K562 (cell line): ENCODE measurements around the gene COX4I2. TPM values are rescaled to one million over a fixed set of nuclear protein-coding genes. Genes with fewer than 3 reads are reported as not detected.

ENCODE experiments used
- HDAC1 ChIP-seq, 2 experiments: fragments of 450-650 bp; IDR thresholded peaks; 2 replicates each; pipeline ENCODE4 v1.6.1; 2016 to 2017; ENCODE audit warnings: inconsistent platforms in 1 of 2, mild to moderate bottlenecking in 1 of 2, moderate library complexity in 1 of 2
- TEAD4 ChIP-seq, 2 experiments: sonication (generic) in 1 of 2; formaldehyde crosslinking in 1 of 2; IDR thresholded peaks; 2 replicates each; pipeline versions ENCODE4 v1.6.1 to v1.8.0; 2012 to 2022; ENCODE audit warnings: borderline replicate concordance in 1 of 2, inconsistent platforms in 1 of 2, low read length in 1 of 2, mild to moderate bottlenecking in 1 of 2, missing genetic modification reagents in 1 of 2
- ZNF197 ChIP-seq: fragments of 200-800 bp; sonication (Bioruptor generic); IDR thresholded peaks from 2 replicates; pipeline ENCODE4 v1.6.1; 2016; ENCODE audit warnings: low read depth, missing genetic modification characterization, missing compliant biosample characterization
- ZNF347 ChIP-seq: fragments of 450-650 bp; formaldehyde crosslinking; IDR thresholded peaks from 2 replicates; pipeline ENCODE4 v1.4.0; 2020; ENCODE audit warnings: low read depth, mild to moderate bottlenecking, moderate library complexity
- ZNF507 ChIP-seq: conservative IDR thresholded peaks from 2 replicates; pipeline ENCODE4 v1.6.1; 2017; ENCODE audit warnings: missing genetic modification characterization, missing compliant biosample characterization
- ZNF583 ChIP-seq: fragments of 250-450 bp; sonication (Bioruptor Pico); IDR thresholded peaks from 2 replicates; pipeline ENCODE4 v1.4.0; 2020
- ZNF584 ChIP-seq: fragments of 200-800 bp; sonication (Bioruptor generic); IDR thresholded peaks from 2 replicates; pipeline ENCODE4 v1.6.1; 2016; ENCODE audit warnings: low read depth, mild to moderate bottlenecking, missing genetic modification characterization, missing compliant biosample characterization
- polyA plus RNA-seq, 8 experiments: library from polyadenylated mRNA; depleted of rRNA in 4 of 8; stranded (reverse) in 5 of 8; unstranded in 3 of 8; fragments of >200 nt; fragmentation: Nextera tagmentation in 2 of 8; fragmentation: Illumina TruSeq in 1 of 8; extraction: Ambion mirVana in 2 of 8; extraction: Trizol in 1 of 8; gene quantifications; 2 replicates each; pipeline versions ENCODE4 v1.2.1 to v1.2.3, GENCODE V29; 2011 to 2014; ENCODE audit warnings: inconsistent platforms in 1 of 8, missing spikeins in 1 of 8
- total RNA-seq, 7 experiments: library from RNA; depleted of rRNA in 6 of 7; stranded (reverse); fragments of >200 nt in 6 of 7; fragmentation: Illumina TruSeq in 2 of 7; extraction: Trizol in 2 of 7; gene quantifications; 2 replicates each; pipeline versions ENCODE4 v1.2.1 to v1.2.3, GENCODE V29; 2011 to 2021; ENCODE audit warnings: low replicate concordance in 1 of 7
- TF ChIP-seq, protein P1 (sequence below): sonication (generic); formaldehyde crosslinking; IDR thresholded peaks from 2 replicates; pipeline ENCODE4 v1.8.0; 2022; ENCODE audit warnings: missing genetic modification reagents, mild to moderate bottlenecking, moderate library complexity, borderline replicate concordance
- TF ChIP-seq, protein P2 (sequence below), 3 experiments: fragments of 200-800 bp in 1 of 3; fragments of 250-450 bp in 1 of 3; fragments of 450-650 bp in 1 of 3; sonication (Bioruptor Pico) in 1 of 3; sonication (Bioruptor generic) in 1 of 3; formaldehyde crosslinking in 1 of 3; IDR thresholded peaks; 2 replicates each; pipeline versions ENCODE4 v1.6.1 to v1.8.0; 2016 to 2022; ENCODE audit warnings: mild to moderate bottlenecking in 2 of 3, missing genetic modification characterization in 2 of 3, missing compliant biosample characterization in 1 of 3, moderate library complexity in 1 of 3
- TF ChIP-seq, protein P3 (sequence below): fragments of 450-650 bp; formaldehyde crosslinking; IDR thresholded peaks from 2 replicates; pipeline ENCODE4 v1.4.0; 2020; ENCODE audit warnings: mild to moderate bottlenecking, moderate library complexity
- TF ChIP-seq, protein P4 (sequence below): IDR thresholded peaks from 3 replicates; pipeline ENCODE4 v1.6.1; 2011; ENCODE audit warnings: borderline replicate concordance, mild to moderate bottlenecking, moderate library complexity; ENCODE audit not compliant: insufficient read length; ENCODE audit errors: extremely low read depth

The COX4I2 gene
- total and polyA plus RNA-seq, 9 of the 15 experiments (the other 6 are each of a cell fraction or from before 2014, with no cell fraction given) = not detected

DNA sequence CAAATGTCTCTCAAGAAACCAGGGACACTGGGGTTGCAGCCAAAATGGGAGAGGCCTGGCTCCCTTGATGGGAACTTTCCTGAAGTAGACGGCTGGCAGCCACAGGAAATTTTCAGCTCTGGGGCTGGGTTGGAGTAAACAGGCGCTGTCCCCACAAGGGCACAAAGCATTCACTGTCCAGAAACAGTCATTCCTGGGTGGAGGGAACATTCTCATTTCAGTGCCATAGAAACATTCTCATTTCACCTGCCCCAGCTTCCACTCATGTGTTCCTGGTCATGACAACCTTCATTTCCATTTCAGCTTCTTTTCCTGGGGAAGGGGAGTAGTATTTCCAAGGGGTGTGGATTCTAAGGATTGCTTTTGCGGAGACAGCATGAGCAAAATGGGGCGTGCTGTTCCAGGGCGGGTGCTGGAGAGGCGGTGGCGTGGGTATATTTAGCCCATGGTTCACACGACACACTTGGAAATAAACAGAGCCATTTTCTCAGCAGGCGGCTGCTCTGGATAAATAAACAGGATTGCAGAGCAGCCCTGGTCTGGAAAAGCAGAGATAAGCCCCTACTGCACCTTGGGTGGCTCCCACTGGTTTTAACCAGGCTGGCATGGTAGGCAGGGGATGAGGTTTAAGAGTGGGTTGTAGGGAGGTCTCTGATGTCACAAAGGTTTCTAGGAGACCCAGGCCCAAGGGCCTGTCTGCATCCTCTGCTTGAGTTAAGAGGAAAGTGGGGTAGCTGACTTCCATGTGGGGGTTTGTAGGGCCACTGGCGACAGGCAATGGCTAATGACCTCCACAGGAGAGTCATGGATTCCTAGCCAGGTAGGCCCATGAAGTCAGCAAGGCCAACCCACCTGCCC, 32.9 kb downstream of the COX4I2 start (continued):
- no peak for TF ChIP-seq ZNF347
- peak; percentile 65 for TF ChIP-seq ZNF584 (CRISPR knock-in tag)
- 0 out of 2 replicates have a peak, but pooled peaks have one; percentile 27 for TF ChIP-seq ZNF197 (CRISPR knock-in tag)
- TF ChIP-seq, protein P1, sequence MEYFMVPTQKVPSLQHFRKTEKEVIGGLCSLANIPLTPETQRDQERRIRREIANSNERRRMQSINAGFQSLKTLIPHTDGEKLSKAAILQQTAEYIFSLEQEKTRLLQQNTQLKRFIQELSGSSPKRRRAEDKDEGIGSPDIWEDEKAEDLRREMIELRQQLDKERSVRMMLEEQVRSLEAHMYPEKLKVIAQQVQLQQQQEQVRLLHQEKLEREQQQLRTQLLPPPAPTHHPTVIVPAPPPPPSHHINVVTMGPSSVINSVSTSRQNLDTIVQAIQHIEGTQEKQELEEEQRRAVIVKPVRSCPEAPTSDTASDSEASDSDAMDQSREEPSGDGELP = peak; percentile 31; the same call in 1 of the 2 replicates
- TF ChIP-seq, protein P2, sequence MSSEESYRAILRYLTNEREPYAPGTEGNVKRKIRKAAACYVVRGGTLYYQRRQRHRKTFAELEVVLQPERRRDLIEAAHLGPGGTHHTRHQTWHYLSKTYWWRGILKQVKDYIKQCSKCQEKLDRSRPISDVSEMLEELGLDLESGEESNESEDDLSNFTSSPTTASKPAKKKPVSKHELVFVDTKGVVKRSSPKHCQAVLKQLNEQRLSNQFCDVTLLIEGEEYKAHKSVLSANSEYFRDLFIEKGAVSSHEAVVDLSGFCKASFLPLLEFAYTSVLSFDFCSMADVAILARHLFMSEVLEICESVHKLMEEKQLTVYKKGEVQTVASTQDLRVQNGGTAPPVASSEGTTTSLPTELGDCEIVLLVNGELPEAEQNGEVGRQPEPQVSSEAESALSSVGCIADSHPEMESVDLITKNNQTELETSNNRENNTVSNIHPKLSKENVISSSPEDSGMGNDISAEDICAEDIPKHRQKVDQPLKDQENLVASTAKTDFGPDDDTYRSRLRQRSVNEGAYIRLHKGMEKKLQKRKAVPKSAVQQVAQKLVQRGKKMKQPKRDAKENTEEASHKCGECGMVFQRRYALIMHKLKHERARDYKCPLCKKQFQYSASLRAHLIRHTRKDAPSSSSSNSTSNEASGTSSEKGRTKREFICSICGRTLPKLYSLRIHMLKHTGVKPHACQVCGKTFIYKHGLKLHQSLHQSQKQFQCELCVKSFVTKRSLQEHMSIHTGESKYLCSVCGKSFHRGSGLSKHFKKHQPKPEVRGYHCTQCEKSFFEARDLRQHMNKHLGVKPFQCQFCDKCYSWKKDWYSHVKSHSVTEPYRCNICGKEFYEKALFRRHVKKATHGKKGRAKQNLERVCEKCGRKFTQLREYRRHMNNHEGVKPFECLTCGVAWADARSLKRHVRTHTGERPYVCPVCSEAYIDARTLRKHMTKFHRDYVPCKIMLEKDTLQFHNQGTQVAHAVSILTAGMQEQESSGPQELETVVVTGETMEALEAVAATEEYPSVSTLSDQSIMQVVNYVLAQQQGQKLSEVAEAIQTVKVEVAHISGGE (CRISPR knock-in tag; IDR thresholded peaks at IDR 0.05) = peak in 1 of 3 experiments; percentile 56; a peak in 2 of 6 replicates
- TF ChIP-seq ZNF583 (CRISPR knock-in tag) = peak; percentile 64; the same call in 1 of the 2 replicates
- TF ChIP-seq, protein P3, sequence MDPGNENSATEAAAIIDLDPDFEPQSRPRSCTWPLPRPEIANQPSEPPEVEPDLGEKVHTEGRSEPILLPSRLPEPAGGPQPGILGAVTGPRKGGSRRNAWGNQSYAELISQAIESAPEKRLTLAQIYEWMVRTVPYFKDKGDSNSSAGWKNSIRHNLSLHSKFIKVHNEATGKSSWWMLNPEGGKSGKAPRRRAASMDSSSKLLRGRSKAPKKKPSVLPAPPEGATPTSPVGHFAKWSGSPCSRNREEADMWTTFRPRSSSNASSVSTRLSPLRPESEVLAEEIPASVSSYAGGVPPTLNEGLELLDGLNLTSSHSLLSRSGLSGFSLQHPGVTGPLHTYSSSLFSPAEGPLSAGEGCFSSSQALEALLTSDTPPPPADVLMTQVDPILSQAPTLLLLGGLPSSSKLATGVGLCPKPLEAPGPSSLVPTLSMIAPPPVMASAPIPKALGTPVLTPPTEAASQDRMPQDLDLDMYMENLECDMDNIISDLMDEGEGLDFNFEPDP (CRISPR knock-in tag) = 0 out of 2 replicates have a peak, but pooled peaks have one; percentile 53
- TF ChIP-seq TEAD4 (IDR thresholded peaks at IDR 0.05; ENCODE audit: low read length) = peak; percentile 56; the same call in 1 of the 2 replicates
- no peak for TF ChIP-seq TEAD4 (CRISPR knock-in tag; IDR thresholded peaks at IDR 0.05; ENCODE audit: borderline replicate concordance)
- 0 out of 4 replicates have a peak, but pooled peaks of 1 of the 2 experiments have one; percentile 10 for TF ChIP-seq HDAC1 (IDR thresholded peaks at IDR 0.05)
- TF ChIP-seq ZNF507 (tag) = no peak
- TF ChIP-seq, protein P4, sequence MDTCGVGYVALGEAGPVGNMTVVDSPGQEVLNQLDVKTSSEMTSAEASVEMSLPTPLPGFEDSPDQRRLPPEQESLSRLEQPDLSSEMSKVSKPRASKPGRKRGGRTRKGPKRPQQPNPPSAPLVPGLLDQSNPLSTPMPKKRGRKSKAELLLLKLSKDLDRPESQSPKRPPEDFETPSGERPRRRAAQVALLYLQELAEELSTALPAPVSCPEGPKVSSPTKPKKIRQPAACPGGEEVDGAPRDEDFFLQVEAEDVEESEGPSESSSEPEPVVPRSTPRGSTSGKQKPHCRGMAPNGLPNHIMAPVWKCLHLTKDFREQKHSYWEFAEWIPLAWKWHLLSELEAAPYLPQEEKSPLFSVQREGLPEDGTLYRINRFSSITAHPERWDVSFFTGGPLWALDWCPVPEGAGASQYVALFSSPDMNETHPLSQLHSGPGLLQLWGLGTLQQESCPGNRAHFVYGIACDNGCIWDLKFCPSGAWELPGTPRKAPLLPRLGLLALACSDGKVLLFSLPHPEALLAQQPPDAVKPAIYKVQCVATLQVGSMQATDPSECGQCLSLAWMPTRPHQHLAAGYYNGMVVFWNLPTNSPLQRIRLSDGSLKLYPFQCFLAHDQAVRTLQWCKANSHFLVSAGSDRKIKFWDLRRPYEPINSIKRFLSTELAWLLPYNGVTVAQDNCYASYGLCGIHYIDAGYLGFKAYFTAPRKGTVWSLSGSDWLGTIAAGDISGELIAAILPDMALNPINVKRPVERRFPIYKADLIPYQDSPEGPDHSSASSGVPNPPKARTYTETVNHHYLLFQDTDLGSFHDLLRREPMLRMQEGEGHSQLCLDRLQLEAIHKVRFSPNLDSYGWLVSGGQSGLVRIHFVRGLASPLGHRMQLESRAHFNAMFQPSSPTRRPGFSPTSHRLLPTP = no peak
